ENCODE results near the gene ZNF624. TPM values are rescaled to one million over a fixed set of nuclear protein-coding genes. Genes with fewer than 3 reads are reported as not detected.
A peak's percentile ranks its signal among the peaks of the same experiment; 100 is the strongest.

Gene ZNF624
- total RNA-seq, 6 experiments from 2014 or later: 0.55 to 1.2 (median 0.89) TPM

- ATAC-seq (peak in 1 of 4 donors; percentile 16), DNase-seq (no peak)
- H3K9me3 ChIP-seq: no peaks in the 10 kb centered on the region
- H3K27ac ChIP-seq: peak overlapping the region; percentile 87 to 92 (median 90)
- WGBS (ENCODE audit: insufficient coverage, low coverage, low lambda C conversion rate, missing lambda C conversion rate): 7% methylated on average over 8 of the region's 8 CpGs
- no peaks in the 10 kb centered on the region for H3K36me3 ChIP-seq
- no peaks in the 10 kb centered on the region for H3K27me3 ChIP-seq
- no peak for TF ChIP-seq CTCF (IDR thresholded peaks at IDR 0.05)
- TF ChIP-seq POLR2A (IDR thresholded peaks at IDR 0.05): no peak
- no peaks in the 10 kb centered on the region for H3K4me1 ChIP-seq
- H3K4me3 ChIP-seq: peak overlapping the region; percentile 70 to 73 (median 70)
- intact Hi-C loops (cut with DNase I): no loop called here
These were observed 743 bp downstream of the ZNF624 start for GRCh38 chr17:16652847-16653366.

GRCh38 chr17:16652252-16652651 is 1.4 kb downstream of the ZNF624 start:
- ATAC-seq: no peak
- no peak overlapping the region for H3K4me3 ChIP-seq
- H3K27ac ChIP-seq: no peak overlapping the region
- no peak for DNase-seq
- H3K9me3 ChIP-seq: no peaks in the 10 kb centered on the region
- 97% methylated on average over 4 of the region's 4 CpGs for WGBS (ENCODE audit: insufficient coverage, low coverage, low lambda C conversion rate, missing lambda C conversion rate)
- no peaks in the 10 kb centered on the region for H3K4me1 ChIP-seq
- H3K36me3 ChIP-seq: no peaks in the 10 kb centered on the region
- no peak for TF ChIP-seq POLR2A (IDR thresholded peaks at IDR 0.05)
- TF ChIP-seq CTCF (IDR thresholded peaks at IDR 0.05): no peak
- no peaks in the 10 kb centered on the region for H3K27me3 ChIP-seq
- intact Hi-C loops (cut with DNase I): no loop called here

GRCh38 chr17:16649585-16649984 is 4.1 kb downstream of the ZNF624 start:
- Histone ChIP-seq H3K27me3 (no peaks in the 10 kb centered on the region), H3K9me3 (no peaks in the 10 kb centered on the region), H3K36me3 (no peaks in the 10 kb centered on the region), H3K4me3 (no peak overlapping the region), H3K4me1 (no peaks in the 10 kb centered on the region), H3K27ac (no peak overlapping the region)
- ATAC-seq (no peak), DNase-seq (no peak)
- TF ChIP-seq CTCF (IDR thresholded peaks at IDR 0.05) (no peak), POLR2A (IDR thresholded peaks at IDR 0.05) (no peak)
- intact Hi-C loops (cut with DNase I): no loop called here
- 93% methylated on average over 3 of the region's 3 CpGs for WGBS (ENCODE audit: insufficient coverage, low coverage, low lambda C conversion rate, missing lambda C conversion rate)

- intact Hi-C loops (cut with DNase I): no loop called here
- no peak overlapping the region for H3K4me3 ChIP-seq
These were observed 14.2 kb downstream of the ZNF624 start for GRCh38 chr17:16639438-16639837.

More at GRCh38 chr17:16639438-16639837, 14.2 kb downstream of the ZNF624 start:
- no peaks in the 10 kb centered on the region for H3K36me3 ChIP-seq
- TF ChIP-seq POLR2A (IDR thresholded peaks at IDR 0.05): no peak
- TF ChIP-seq CTCF (IDR thresholded peaks at IDR 0.05): no peak
- H3K27me3 ChIP-seq: no peaks in the 10 kb centered on the region
- peaks cover 0 to 4% (median 0%) of the 10 kb centered on the region in 4 donors for H3K9me3 ChIP-seq
- DNase-seq (no peak), ATAC-seq (no peak)
- no peak overlapping the region for H3K27ac ChIP-seq
- WGBS (ENCODE audit: insufficient coverage, low coverage, low lambda C conversion rate, missing lambda C conversion rate): 64% methylated on average over 1 of the region's 1 CpG
- H3K4me1 ChIP-seq: no peaks in the 10 kb centered on the region
